HepG2 (cell line): ENCODE measurements around the gene CISD3. TPM values are rescaled to one million over a fixed set of nuclear protein-coding genes. Genes with fewer than 3 reads are reported as not detected.

ENCODE experiments used
- ATAC-seq: fragments of 200-7000 bp; cut with Tn5 transposase; 3 replicates; pipeline ENCODE4 v1.9.1; 2020; ENCODE audit warnings: mild to moderate bottlenecking, moderate library complexity
- BruUV-seq: library from RNA; stranded (reverse); fragments of 400-500 nt; replicated peaks from 2 replicates; lab custom pipeline; 2021; lab: Mats Ljungman, UMichigan
- CTCF ChIA-PET: fragments of 300-600 bp; formaldehyde crosslinking; extraction: SDS; loops from one replicate; lab custom pipeline; 2021; ENCODE audit warnings: low total read pairs, inconsistent platforms, low intra/inter-chr PET ratio; lab: Yijun Ruan, JAX
- POLR2A ChIA-PET: fragments of 350-600 bp; sonication (Branson Sonifier 250); formaldehyde crosslinking; loops from one replicate; lab custom pipeline; 2020; ENCODE audit warnings: antibody characterized with exemption, inconsistent platforms; lab: Yijun Ruan, JAX
- DNase-seq: peaks from one replicate; pipeline ENCODE4 v3.0.0-alpha.2; 2015; ENCODE audit warnings: low spot score
- FAIRE-seq: peaks from 3 replicates; lab custom pipeline; 2011; peaks lifted over from hg19 to GRCh38; lab: Jason Lieb, UNC
- H2AFZ ChIP-seq: one replicate; pipeline ENCODE4 v1.6.1; 2011; ENCODE audit warnings: low read length, inconsistent platforms
- H3K27ac ChIP-seq: fragments of 300-600 bp; 3 replicates; pipeline ENCODE4 v1.8.0; 2011; ENCODE audit warnings: mixed run types, mild to moderate bottlenecking, mixed read lengths, low read length, inconsistent platforms; ENCODE audit not compliant: insufficient read depth; ENCODE audit errors: extremely low read length
- H3K27me3 ChIP-seq, 2 experiments: fragments of 200-600 bp in 1 of 2; 2 replicates in 1 of 2; 3 replicates in 1 of 2; pipeline versions ENCODE4 v1.6.0 to v1.8.0; 2011; ENCODE audit warnings: low read length in 2 of 2, mild to moderate bottlenecking in 2 of 2, moderate library complexity in 2 of 2, inconsistent platforms in 1 of 2; ENCODE audit not compliant: insufficient read depth in 2 of 2, control insufficient read depth in 1 of 2
- H3K36me3 ChIP-seq, 2 experiments: fragments of 200-600 bp in 1 of 2; replicated peaks in 1 of 2; 2 replicates in 1 of 2; 3 replicates in 1 of 2; pipeline versions ENCODE4 v1.5.1 to v1.8.0; 2011; ENCODE audit warnings: low read length in 2 of 2, inconsistent platforms in 1 of 2; ENCODE audit not compliant: insufficient read depth in 2 of 2, control insufficient read depth in 1 of 2
- H3K4me1 ChIP-seq: 2 replicates; pipeline ENCODE4 v1.5.1; 2012; ENCODE audit warnings: low read length, inconsistent platforms; ENCODE audit not compliant: insufficient read depth
- H3K4me2 ChIP-seq: 2 replicates; pipeline ENCODE4 v1.6.0; 2011; ENCODE audit warnings: low read depth, low read length, inconsistent platforms
- H3K4me3 ChIP-seq, 3 experiments: fragments of 200-600 bp in 1 of 3; sonication (generic), shearing (Covaris generic) in 1 of 3; replicated peaks in 1 of 3; 2 replicates each; pipeline ENCODE4 v1.5.1; 2011 to 2016; ENCODE audit warnings: low read length in 3 of 3, inconsistent platforms in 2 of 3, low read depth in 2 of 3, mild to moderate bottlenecking in 2 of 3, control low read depth in 1 of 3, mixed read lengths in 1 of 3; ENCODE audit not compliant: insufficient read depth in 1 of 3
- H3K79me2 ChIP-seq: one replicate; pipeline ENCODE4 v1.6.1; 2011; ENCODE audit warnings: low read length, inconsistent platforms; ENCODE audit not compliant: insufficient read depth
- H3K9ac ChIP-seq: 2 replicates; pipeline ENCODE4 v1.6.0; 2011; ENCODE audit warnings: mild to moderate bottlenecking, low read depth, low read length, inconsistent platforms; ENCODE audit not compliant: insufficient read depth
- H3K9me3 ChIP-seq: 2 replicates; pipeline ENCODE4 v1.5.1; 2012; ENCODE audit warnings: mild to moderate bottlenecking, low read length
- H4K20me1 ChIP-seq: 2 replicates; pipeline ENCODE4 v1.6.0; 2011; ENCODE audit warnings: inconsistent platforms, mild to moderate bottlenecking, low read length, moderate library complexity; ENCODE audit not compliant: insufficient read depth
- ELF3 ChIP-seq: IDR thresholded peaks from 2 replicates; pipeline ENCODE4 v1.6.1; 2016; ENCODE audit warnings: missing genetic modification reagents, missing compliant biosample characterization
- ESRRA ChIP-seq: sonication (generic); formaldehyde crosslinking; IDR thresholded peaks from 2 replicates; pipeline ENCODE4 v1.5.1; 2020; ENCODE audit warnings: mild to moderate bottlenecking, low read depth, missing genetic modification reagents
- GABPB1 ChIP-seq: IDR thresholded peaks from 2 replicates; pipeline ENCODE4 v1.6.1; 2016; ENCODE audit warnings: mild to moderate bottlenecking, missing genetic modification reagents, moderate library complexity, missing compliant biosample characterization
- HOXA9 ChIP-seq: sonication (generic); formaldehyde crosslinking; IDR thresholded peaks from 2 replicates; pipeline ENCODE4 v1.8.1; 2022; ENCODE audit warnings: missing genetic modification reagents, mild to moderate bottlenecking, moderate library complexity, borderline replicate concordance
- MEIS2 ChIP-seq: sonication (generic); formaldehyde crosslinking; IDR thresholded peaks from 2 replicates; pipeline ENCODE4 v1.9.0; 2021; ENCODE audit warnings: mild to moderate bottlenecking, missing genetic modification reagents
- NFIC ChIP-seq: IDR thresholded peaks from 2 replicates; pipeline ENCODE4 v1.6.1; 2012; ENCODE audit warnings: mild to moderate bottlenecking, low read length, inconsistent platforms
- PAF1 ChIP-seq: IDR thresholded peaks from 2 replicates; pipeline ENCODE4 v1.6.1; 2016; ENCODE audit warnings: missing genetic modification reagents, missing compliant biosample characterization
- PAX8 ChIP-seq: sonication (generic); formaldehyde crosslinking; IDR thresholded peaks from 2 replicates; pipeline ENCODE4 v1.8.0; 2022; ENCODE audit warnings: mild to moderate bottlenecking, missing genetic modification reagents, borderline replicate concordance
- POLR2A ChIP-seq, 2 experiments: IDR thresholded peaks; 2 replicates each; pipeline ENCODE4 v1.6.1; 2011; ENCODE audit warnings: low read depth in 2 of 2, low read length in 2 of 2, mild to moderate bottlenecking in 1 of 2, moderate library complexity in 1 of 2; ENCODE audit not compliant: insufficient read depth in 1 of 2
- POLR2G ChIP-seq: fragments of 200-400 bp; formaldehyde crosslinking; IDR thresholded peaks from 2 replicates; pipeline ENCODE4 v1.6.1; 2018; ENCODE audit warnings: mild to moderate bottlenecking, low read depth, low read length, moderate library complexity
- RBFOX2 ChIP-seq: fragments of 200-400 bp; formaldehyde crosslinking; IDR thresholded peaks from 2 replicates; pipeline ENCODE4 v1.6.1; 2017; ENCODE audit warnings: low read depth, mild to moderate bottlenecking, low read length
- RBM22 ChIP-seq: fragments of 200-400 bp; formaldehyde crosslinking; optimal IDR thresholded peaks from 2 replicates; pipeline ENCODE3; 2017; ENCODE audit warnings: mild to moderate bottlenecking, low read length, moderate library complexity
- SOX13 ChIP-seq, 3 experiments: fragments of 450-650 bp in 1 of 3; sonication (generic) in 1 of 3; formaldehyde crosslinking in 1 of 3; IDR thresholded peaks in 2 of 3; conservative IDR thresholded peaks in 1 of 3; 2 replicates each; pipeline versions ENCODE4 v1.5.0 to v1.6.1; 2016 to 2020; ENCODE audit warnings: antibody characterized with exemption in 1 of 3, mild to moderate bottlenecking in 1 of 3, missing compliant biosample characterization in 1 of 3, missing genetic modification reagents in 1 of 3, moderate library complexity in 1 of 3
- ZNF510 ChIP-seq: sonication (generic); formaldehyde crosslinking; IDR thresholded peaks from 2 replicates; pipeline ENCODE4 v1.4.0; 2020; ENCODE audit warnings: low read depth, mild to moderate bottlenecking, missing genetic modification reagents
- WGBS: methylation state at CpG from one replicate; pipeline ENCODE4 v1.1.6; 2017; ENCODE audit warnings: low lambda C conversion rate; 5-methylcytosine and 5-hydroxymethylcytosine counted together
- in situ Hi-C: cut with HindIII; loops from 2 replicates; pipeline ENCODE4 v1.10.0; 2017; ENCODE audit warnings: low pct_unique_long_range_greater_than_20kb; ENCODE audit not compliant: extremely low pct_ligation_motif_present
- intact Hi-C: fragments of 100-400 bp; cut with micrococcal nuclease; formaldehyde crosslinking; loops from one replicate; pipeline ENCODE4 v1.10.0; 2022; ENCODE audit not compliant: unreplicated experiment
- polyA plus RNA-seq, 8 experiments: library from polyadenylated mRNA; depleted of rRNA in 3 of 8; stranded (reverse) in 7 of 8; unstranded in 1 of 8; fragments of >200 nt; fragmentation: Illumina TruSeq in 4 of 8; extraction: Trizol in 4 of 8; gene quantifications; 2 replicates each; pipeline versions ENCODE4 v1.2.1 to v1.2.3, GENCODE V29; 2011 to 2016; ENCODE audit warnings: low read depth in 4 of 8, missing spikeins in 1 of 8, mixed read lengths in 1 of 8; ENCODE audit not compliant: insufficient read depth in 1 of 8
- total RNA-seq, 5 experiments: library from RNA; depleted of rRNA; stranded (reverse); fragments of >200 nt; fragmentation: Illumina TruSeq; extraction: Trizol; gene quantifications; 2 replicates each; pipeline ENCODE4 v1.2.3, GENCODE V29; 2016; ENCODE audit warnings: low read depth in 1 of 5

Gene CISD3
- total and polyA plus RNA-seq, 2 of the 13 experiments (the other 11 are each of a cell fraction or from before 2014, with no cell fraction given), result 30.0 to 34.1 TPM

- CTCF ChIA-PET, result no interaction called here
- Histone ChIP-seq H3K9me3 (no peaks in the 10 kb centered on the region), H3K4me1 (peaks cover 27% of the 10 kb centered on the region), H3K79me2 (no peaks in the 10 kb centered on the region), H4K20me1 (no peaks in the 10 kb centered on the region), H2AFZ (no peak overlapping the region), H3K27ac (no peak overlapping the region), H3K27me3 (no peaks in the 10 kb centered on the region), H3K4me3 (no peak overlapping the region), H3K9ac (no peak overlapping the region), H3K4me2 (no peak overlapping the region), H3K36me3 (peaks cover 47 to 87% of the 10 kb centered on the region in 2 experiments)
- no peak for ATAC-seq
- intact Hi-C loops (no loop called here), in situ Hi-C loops (no loop called here)
- FAIRE-seq, result no peak
- POLR2A ChIA-PET, result interaction anchor here (1.0 to 7.0 kb wide), 7 partner anchors 11 to 101 kb away, joined by 3 to 92 read pairs (median 5); partner anchors contain the start of genes EPOP and MLLT6
- no peak for TF ChIP-seq GABPB1 (CRISPR knock-in tag)
- TF ChIP-seq PAX8 (CRISPR knock-in tag), result no peak
- TF ChIP-seq POLR2A (IDR thresholded peaks at IDR 0.05; ENCODE audit: insufficient read depth in 1 of 2, low read depth in 2 of 2, low read length in 2 of 2), result peak; percentile 20 to 35; a peak in 2 of 4 replicates
- TF ChIP-seq ZNF510 (CRISPR knock-in tag), result no peak
- TF ChIP-seq ESRRA (CRISPR knock-in tag), result no peak
- TF ChIP-seq SOX13 (IDR thresholded peaks at IDR 0.05), result no peak
- no peak for TF ChIP-seq SOX13 (CRISPR knock-in tag; conservative IDR thresholded peaks at IDR 0.05 in 1 of 2, IDR thresholded peaks at IDR 0.05 in 1 of 2)
- peak; percentile 67 for TF ChIP-seq RBFOX2
- no peak for TF ChIP-seq HOXA9 (CRISPR knock-in tag)
- peak; percentile 62; the same call in 1 of the 2 replicates for TF ChIP-seq PAF1 (CRISPR knock-in tag)
- TF ChIP-seq ELF3 (CRISPR knock-in tag), result no peak
- TF ChIP-seq POLR2G, result peak; percentile 61
- TF ChIP-seq NFIC, result no peak
- TF ChIP-seq MEIS2 (CRISPR knock-in tag), result no peak
- TF ChIP-seq RBM22, result peak; percentile 43
- no TSS peak for BruUV-seq
- 98% methylated on average over 9 of the region's 9 CpGs for WGBS
- no peak for DNase-seq
These were observed 14.8 kb upstream of the CISD3 start for GRCh38 chr17:38715216-38715943.
